ENCODE results near the gene PIGU. TPM values are rescaled to one million over a fixed set of nuclear protein-coding genes. Genes with fewer than 3 reads are reported as not detected.

PIGU gene
- polyA plus RNA-seq, 3 donors, result 5.8 to 11.3 (median 10.9) TPM

DNA sequence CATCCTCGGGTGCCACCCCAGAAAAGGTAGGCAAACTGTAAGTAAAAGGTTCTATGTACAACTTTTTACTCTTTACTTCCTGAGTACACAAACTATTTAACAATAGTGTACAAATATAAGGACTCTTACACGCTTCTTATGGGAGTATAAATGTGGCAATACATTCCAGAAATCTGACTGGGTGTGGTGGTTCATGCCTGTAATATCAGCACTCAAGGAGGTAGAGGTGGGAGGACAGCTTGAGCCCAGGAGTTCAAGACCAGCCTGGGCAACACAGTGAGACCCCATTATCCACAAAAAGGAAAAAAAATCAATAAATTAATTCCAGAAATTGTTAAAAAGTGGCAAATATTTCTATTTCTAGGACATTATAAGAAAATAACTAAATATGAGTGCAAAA lies 48.9 kb downstream of the PIGU start:
- H3K27me3 Mint-ChIP-seq (ENCODE audit: low read depth in 3 of 3), result no peaks in the 10 kb centered on the region
- Histone ChIP-seq H3K9me3 (replicated peaks in 1 of 2; ENCODE audit: control insufficient read depth in 1 of 2, insufficient read depth in 1 of 2, low read length in 2 of 2) (no peaks in the 10 kb centered on the region), H3K9ac (ENCODE audit: insufficient read depth, low read length, poor library complexity, severe bottlenecking) (no peak overlapping the region), H4K20me1 (ENCODE audit: insufficient read depth, low read length) (no peaks in the 10 kb centered on the region), H3K4me3 (replicated peaks in 1 of 3; ENCODE audit: low read depth in 2 of 3, low read length in 3 of 3) (no peak overlapping the region), H3K27ac (ENCODE audit: low read depth in 1 of 2, low read length in 2 of 2) (peak overlapping the region in 1 of 2 donors; percentile 24), H3K4me1 (ENCODE audit: control insufficient read depth in 1 of 2, insufficient read depth in 2 of 2, low read length in 2 of 2) (peaks cover 9 to 17% of the 10 kb centered on the region in 2 donors), H3K4me2 (replicated peaks; ENCODE audit: extremely low read depth, low read length, poor library complexity, severe bottlenecking) (no peak overlapping the region), H3K36me3 (replicated peaks in 1 of 2; ENCODE audit: control insufficient read depth in 1 of 2, insufficient read depth in 2 of 2, low read length in 2 of 2) (peaks cover 3 to 18% of the 10 kb centered on the region in 2 donors), H3K27me3 (ENCODE audit: control insufficient read depth in 2 of 2, insufficient read depth in 2 of 2, low read length in 2 of 2) (no peaks in the 10 kb centered on the region), H2AFZ (ENCODE audit: insufficient read depth, low read depth, low read length, poor library complexity, severe bottlenecking) (no peak overlapping the region), H3K79me2 (ENCODE audit: insufficient read depth, low read length) (no peaks in the 10 kb centered on the region)
- peak overlapping the region in 4 of 7 donors; percentile 24 to 50 (median 36) for H3K27ac Mint-ChIP-seq
- intact Hi-C loops (cut with micrococcal nuclease), result no loop called here
- peaks cover 15% of the 10 kb centered on the region for H3K4me1 Mint-ChIP-seq
- no peak overlapping the region for H3K4me3 Mint-ChIP-seq
- H3K9me3 Mint-ChIP-seq, result no peaks in the 10 kb centered on the region
- H3K36me3 Mint-ChIP-seq, result peaks cover 19 to 26% of the 10 kb centered on the region in 2 donors
- DNase-seq, result no peak
- TF ChIP-seq, protein P1, sequence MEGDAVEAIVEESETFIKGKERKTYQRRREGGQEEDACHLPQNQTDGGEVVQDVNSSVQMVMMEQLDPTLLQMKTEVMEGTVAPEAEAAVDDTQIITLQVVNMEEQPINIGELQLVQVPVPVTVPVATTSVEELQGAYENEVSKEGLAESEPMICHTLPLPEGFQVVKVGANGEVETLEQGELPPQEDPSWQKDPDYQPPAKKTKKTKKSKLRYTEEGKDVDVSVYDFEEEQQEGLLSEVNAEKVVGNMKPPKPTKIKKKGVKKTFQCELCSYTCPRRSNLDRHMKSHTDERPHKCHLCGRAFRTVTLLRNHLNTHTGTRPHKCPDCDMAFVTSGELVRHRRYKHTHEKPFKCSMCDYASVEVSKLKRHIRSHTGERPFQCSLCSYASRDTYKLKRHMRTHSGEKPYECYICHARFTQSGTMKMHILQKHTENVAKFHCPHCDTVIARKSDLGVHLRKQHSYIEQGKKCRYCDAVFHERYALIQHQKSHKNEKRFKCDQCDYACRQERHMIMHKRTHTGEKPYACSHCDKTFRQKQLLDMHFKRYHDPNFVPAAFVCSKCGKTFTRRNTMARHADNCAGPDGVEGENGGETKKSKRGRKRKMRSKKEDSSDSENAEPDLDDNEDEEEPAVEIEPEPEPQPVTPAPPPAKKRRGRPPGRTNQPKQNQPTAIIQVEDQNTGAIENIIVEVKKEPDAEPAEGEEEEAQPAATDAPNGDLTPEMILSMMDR (IDR thresholded peaks at IDR 0.05), result no peak
- no CpG with 5 or more reads among the region's 2 CpGs for WGBS (ENCODE audit: insufficient coverage)

DNA sequence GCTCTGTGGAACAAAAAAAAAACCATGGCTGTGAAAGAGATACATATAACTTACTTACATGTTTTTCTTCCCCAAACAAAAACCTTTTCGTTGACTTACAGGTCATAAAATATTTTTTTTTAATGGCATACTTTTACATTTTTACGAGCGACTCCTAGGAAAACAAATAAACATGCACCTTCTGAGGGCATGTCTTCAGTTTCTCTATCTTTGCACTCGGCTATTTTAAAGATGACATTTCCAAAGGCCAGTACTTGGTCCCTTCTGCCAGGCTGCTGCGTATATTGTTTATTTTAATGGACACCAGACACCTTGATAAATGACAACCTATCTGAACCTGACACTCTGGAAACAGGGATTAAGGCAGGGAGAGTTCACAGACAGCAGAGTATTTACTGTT lies 49.4 kb downstream of the PIGU start:
- no peak overlapping the region for H3K9ac ChIP-seq (ENCODE audit: insufficient read depth, low read length, poor library complexity, severe bottlenecking)
- H3K4me1 ChIP-seq (ENCODE audit: control insufficient read depth in 1 of 2, insufficient read depth in 2 of 2, low read length in 2 of 2), result peaks cover 14 to 23% of the 10 kb centered on the region in 2 donors
- H2AFZ ChIP-seq (ENCODE audit: insufficient read depth, low read depth, low read length, poor library complexity, severe bottlenecking), result no peak overlapping the region
- DNase-seq, result no peak
- H3K36me3 ChIP-seq (replicated peaks in 1 of 2; ENCODE audit: control insufficient read depth in 1 of 2, insufficient read depth in 2 of 2, low read length in 2 of 2), result peaks cover 0 to 13% of the 10 kb centered on the region in 2 donors
- H3K4me3 ChIP-seq (replicated peaks in 1 of 3; ENCODE audit: low read depth in 2 of 3, low read length in 3 of 3), result no peak overlapping the region
- Mint-ChIP-seq H3K27ac (peak overlapping the region in 3 of 7 donors; percentile 24 to 41 (median 30)), H3K4me1 (peaks cover 21% of the 10 kb centered on the region), H3K4me3 (no peak overlapping the region), H3K9me3 (no peaks in the 10 kb centered on the region), H3K27me3 (ENCODE audit: low read depth in 3 of 3) (no peaks in the 10 kb centered on the region), H3K36me3 (peaks cover 15 to 23% of the 10 kb centered on the region in 2 donors)
- H3K9me3 ChIP-seq (replicated peaks in 1 of 2; ENCODE audit: control insufficient read depth in 1 of 2, insufficient read depth in 1 of 2, low read length in 2 of 2), result no peaks in the 10 kb centered on the region
- TF ChIP-seq, protein P1 (IDR thresholded peaks at IDR 0.05), result no peak
- WGBS (ENCODE audit: insufficient coverage), result 91% methylated on average over 4 of the region's 5 CpGs
- H3K4me2 ChIP-seq (replicated peaks; ENCODE audit: extremely low read depth, low read length, poor library complexity, severe bottlenecking), result no peak overlapping the region
- intact Hi-C loops (cut with micrococcal nuclease), result no loop called here
- H3K79me2 ChIP-seq (ENCODE audit: insufficient read depth, low read length), result no peaks in the 10 kb centered on the region
- peak overlapping the region in 1 of 2 donors; percentile 24 for H3K27ac ChIP-seq (ENCODE audit: low read depth in 1 of 2, low read length in 2 of 2)
- H4K20me1 ChIP-seq (ENCODE audit: insufficient read depth, low read length), result no peaks in the 10 kb centered on the region
- H3K27me3 ChIP-seq (ENCODE audit: control insufficient read depth in 2 of 2, insufficient read depth in 2 of 2, low read length in 2 of 2), result no peaks in the 10 kb centered on the region
